UCSD-AML1 (cell line): Measurements from ENCODE around the gene TXNRD2.
"Not testable (repeated sequence)": the region's sequence is repeated elsewhere in the genome, so short reads cannot be mapped to it uniquely, and the experiment has no call there.

ENCODE experiments used
- DNase-seq: peaks from one replicate; lab custom pipeline; 2025; ENCODE audit not compliant: unreplicated experiment; lab: John Stamatoyannopoulos, UW

TXNRD2 gene

DNA sequence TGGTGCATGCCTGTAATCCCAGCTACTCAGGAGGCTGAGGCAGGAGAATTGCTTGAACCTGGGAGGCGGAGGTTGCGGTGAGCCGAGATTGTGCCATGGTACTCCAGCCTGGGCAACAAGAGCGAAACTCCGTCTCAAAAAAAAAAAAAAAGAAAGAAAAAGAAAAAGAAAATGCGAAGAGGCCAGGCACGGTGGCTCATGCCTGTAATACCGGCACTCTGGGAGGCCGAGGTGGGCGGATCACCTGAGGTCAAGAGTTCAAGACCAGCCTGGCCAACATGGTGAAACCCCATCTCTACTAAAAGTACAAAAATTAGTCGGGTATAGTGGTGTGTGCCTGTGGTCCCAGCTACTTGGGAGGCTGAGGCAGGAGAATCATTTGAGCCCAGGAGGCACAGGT, 15.6 kb downstream of the TXNRD2 start:
- DNase-seq = not testable (repeated sequence)

DNA sequence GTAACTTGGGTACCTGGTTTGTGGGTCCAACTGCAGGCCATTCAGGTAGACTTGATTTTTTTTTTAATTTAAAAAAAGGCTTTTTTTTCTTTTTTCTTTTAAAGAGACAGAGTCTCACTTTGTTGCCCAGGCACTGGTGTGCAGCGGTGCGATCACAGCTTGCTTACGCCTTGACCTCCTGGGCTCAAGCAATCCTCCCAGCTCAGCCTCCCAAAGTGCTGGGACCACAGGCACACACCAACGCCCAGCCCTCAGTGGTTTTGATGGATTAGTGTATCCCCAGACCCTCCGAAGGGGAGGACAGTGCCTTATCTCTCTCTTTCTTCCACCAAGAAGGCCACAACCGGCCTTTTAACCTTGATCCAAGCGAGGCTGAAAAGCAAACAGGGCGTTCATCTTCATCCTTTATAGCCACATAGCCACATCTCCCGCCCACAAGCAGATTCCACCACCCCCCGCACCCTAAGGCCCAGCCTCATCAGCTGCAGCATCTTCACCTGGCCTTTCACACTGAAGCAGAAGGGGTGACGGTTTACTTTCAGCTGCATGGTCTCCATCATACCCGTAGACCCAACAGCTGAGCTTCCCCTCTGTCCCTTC, 17.6 kb downstream of the TXNRD2 start:
- DNase-seq = no peak

DNA sequence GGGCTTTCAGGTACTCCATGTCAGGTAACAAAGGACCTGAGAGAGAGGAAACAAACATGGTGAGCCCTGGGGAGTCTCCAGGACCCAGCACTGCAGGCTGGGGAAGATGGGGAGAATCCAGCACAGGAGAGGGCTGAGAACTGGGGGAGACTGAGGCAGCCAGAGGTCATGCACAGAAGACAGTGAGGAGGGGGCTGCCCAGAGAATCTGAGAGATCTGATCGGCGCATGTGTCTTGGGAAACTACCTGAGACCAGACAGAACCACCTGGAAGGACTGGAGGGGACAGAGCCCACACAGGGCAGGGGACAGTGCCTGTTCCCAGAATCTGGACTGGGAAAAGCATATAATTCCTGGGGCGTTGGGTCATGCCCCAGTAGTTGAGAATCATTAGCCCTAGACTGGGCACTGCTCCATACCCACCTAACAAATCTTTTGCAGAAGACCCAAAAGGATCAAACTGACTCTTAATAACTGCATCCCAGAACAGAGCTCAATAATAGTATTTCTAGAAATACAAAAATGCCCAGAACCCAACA, 20.0 kb downstream of the TXNRD2 start:
- DNase-seq = no peak

DNA sequence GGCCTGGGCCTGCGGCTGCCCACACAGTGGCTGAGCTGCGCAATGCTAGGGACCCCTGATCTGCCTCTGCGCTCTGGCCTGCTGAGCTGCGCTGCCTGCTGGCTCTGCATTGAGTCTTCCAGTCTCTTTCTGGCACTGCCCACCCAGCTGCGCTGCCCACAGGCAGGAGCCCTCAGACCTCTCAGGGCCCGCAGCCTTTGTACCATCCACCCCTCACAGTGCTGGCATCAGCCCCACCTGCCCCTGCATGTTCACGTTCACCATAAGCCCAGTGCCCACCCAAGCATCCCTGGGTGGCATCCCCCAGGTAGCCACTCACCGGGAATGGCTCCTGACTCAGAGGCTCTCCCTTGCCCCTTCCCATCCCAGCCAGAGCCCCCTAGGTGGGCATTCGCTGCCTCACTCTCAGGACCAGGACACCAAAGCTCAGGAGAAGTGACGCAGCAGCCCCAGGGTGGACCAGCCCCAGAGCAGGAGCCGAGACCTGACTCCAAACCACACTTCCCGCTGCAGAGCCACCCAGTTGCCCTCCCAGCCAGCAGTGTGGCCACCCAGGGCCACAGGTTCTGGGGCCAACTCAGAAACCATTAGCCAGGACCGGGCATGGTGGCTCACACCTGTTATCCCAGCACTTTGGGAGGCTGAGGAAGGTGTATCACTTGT, 21.8 kb downstream of the TXNRD2 start:
- no peak for DNase-seq

DNA sequence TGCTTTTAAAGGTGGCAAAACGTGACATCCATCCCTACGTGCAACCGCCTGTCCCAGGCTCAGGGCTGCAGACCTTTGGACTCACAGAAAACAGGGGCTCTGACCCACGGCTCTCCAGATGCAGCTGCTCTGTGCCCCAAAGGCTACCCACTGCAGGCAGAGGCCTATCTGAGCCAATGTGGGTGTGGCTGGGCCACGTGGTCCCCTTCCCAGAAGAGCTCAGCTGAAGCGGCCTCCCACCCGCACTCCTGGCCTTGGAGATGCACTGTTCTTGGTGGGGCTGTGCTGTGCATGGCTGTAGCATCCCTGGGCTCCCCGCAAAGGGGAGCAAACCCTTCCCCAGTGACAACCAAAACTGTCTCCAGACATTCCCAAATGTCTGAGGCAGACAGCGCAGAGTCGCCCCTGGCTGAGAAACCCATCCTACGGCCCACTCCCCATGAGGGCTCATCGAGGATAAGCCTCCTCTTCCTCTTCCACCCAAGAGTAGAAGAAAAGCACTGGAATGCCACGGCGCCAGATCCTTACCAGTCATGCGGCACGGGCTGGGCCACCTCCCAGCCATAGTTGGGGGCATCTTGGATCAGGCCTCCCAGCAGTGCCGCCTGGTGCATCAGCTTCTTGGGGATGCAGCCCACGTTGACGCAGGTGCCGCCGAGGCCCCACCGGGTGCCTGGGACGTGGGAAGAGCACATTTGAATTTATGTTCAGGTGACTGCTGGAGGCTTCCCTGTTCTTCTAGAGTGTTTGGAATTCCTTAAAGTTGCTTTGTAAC, 23.1 kb downstream of the TXNRD2 start:
- DNase-seq = no peak

DNA sequence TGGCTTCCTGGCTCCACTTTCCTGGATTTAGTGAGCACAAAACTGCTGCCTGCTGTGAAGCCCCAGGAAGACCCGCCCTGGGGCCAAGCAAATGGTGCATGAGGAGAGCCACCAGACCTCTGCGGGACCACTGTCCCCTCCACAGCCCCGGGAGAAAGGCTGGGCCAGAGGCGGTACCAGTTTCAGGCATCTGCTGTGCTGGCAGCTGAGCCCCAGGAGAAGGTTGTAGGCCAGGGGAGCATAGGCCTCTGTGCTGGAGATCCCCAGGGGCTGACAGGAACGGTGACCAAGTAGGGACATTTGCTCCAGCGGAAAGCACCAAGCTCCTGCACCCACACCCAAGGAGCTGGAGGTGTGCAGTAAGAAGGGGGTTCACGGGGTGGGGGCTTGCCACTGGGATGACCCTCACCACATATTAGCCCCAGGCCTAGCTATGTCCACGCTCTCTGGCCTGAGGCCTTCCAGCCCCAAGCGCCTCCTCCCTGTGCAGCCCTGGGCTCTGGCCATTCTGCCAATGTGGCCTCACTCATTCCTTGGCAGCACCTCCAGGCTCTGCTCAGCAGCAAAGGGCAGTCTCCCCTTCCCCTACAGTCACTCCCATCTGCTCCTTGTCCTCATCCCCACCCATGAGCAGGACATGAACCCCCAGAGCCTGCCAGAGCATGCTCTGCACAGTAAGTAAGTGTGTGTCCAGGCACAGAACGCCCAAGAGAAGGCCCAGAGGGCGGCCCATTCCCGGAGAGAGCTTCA, 24.1 kb downstream of the TXNRD2 start:
- DNase-seq = no peak

DNA sequence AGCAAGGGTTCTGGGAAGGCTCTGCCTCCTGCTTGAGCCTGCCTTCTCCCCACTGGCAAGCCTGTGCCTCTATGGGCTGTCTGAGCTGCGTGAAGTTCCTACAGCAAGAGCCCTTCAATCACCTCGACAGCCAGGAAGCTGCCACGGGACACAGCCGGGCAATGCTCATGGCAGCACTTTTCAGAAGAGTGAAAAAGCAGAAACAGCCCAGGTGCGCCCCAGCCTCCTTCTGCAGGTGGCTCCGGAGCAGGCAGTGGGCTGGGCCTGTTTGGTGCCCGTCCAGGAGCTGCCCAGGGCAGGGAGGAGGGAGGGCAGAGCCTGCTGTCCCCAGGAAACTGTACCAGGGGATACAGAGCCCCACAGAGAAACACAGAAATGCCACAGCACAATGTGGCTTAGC, 24.7 kb downstream of the TXNRD2 start:
- no peak for DNase-seq

DNA sequence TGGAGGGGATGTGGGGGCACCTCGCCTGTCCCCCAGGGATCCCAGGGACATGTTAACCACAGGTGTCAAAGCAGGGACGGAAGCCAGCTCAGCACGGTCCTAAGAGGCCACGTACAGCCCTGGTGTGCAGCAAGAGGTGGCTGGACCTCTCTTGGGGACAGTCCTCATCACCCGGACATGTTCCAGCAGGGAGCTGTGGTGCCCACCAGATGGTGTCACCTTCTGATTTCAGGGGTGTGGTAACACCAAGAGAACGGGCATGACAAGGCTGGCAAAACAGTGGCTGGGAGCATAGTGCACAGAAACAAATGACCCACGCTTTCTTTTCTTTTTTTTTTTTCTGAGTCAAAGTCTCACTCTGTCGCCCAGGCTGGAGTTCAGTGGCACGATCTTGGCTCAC, 25.6 kb downstream of the TXNRD2 start:
- DNase-seq = no peak

DNA sequence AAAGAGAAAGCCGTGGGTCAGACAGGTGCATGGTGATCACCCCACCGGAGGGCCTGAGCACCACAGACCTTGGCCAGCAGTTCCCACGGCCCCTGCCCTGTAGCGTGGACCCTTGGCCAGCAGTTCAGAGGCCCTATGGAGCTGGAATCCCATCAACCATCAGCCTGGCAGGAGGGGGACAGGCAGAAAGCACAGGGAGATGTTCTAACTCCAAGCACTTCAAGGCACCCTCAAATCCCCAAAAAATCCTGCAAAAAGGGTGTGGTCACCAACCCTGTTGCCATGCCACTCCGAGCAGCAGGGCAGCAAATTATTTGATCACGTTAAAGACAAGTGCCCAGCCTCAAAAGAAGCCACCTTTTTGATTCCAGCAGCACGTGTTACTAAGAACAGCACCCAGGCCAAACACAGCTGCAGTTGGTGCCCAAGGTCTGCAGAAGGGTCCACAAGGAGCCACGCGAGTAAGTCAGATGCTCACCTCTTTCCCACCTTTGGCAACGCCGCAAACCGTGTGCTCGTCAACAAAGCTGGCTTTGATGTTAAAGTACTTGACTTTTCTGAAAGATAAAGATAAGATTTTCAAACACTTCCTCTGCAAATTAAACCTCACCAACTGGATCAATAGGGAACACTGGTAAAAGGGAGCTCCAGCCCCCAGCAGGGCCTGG, 26.2 kb downstream of the TXNRD2 start:
- no peak for DNase-seq

DNA sequence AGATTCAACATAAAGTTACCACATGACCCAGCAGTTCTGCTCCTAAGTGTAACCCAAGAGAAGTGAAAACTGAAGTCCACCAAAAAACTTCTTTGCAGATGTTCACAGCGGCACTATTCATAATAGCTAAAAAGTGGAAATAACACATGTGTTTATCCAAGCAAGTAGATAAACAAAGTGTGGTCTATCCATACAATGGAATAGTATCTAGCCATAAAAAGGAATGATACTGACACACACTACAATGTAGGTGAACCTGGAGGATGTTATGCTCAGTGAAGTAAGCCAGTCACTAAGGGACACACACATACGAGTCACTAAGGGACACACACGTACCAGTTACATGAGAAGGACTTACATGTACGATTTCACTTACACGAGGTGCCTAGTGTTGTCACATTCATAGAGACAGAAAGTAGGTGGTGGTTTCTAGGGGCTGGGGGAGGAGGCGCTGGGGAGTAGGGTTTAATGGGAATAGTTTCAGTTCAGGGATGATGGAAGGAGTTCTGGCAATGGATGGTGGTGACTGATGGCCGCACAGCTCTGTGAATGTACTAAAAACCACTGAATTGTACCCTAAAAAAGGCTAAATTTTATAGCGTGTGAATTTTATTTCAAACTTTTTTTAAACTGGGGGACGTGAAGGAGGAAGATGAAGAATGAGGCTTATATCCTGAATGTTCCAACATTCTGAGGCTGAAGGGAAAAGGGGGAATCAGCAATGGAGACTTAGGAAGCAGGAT, 27.2 kb downstream of the TXNRD2 start:
- no peak for DNase-seq

DNA sequence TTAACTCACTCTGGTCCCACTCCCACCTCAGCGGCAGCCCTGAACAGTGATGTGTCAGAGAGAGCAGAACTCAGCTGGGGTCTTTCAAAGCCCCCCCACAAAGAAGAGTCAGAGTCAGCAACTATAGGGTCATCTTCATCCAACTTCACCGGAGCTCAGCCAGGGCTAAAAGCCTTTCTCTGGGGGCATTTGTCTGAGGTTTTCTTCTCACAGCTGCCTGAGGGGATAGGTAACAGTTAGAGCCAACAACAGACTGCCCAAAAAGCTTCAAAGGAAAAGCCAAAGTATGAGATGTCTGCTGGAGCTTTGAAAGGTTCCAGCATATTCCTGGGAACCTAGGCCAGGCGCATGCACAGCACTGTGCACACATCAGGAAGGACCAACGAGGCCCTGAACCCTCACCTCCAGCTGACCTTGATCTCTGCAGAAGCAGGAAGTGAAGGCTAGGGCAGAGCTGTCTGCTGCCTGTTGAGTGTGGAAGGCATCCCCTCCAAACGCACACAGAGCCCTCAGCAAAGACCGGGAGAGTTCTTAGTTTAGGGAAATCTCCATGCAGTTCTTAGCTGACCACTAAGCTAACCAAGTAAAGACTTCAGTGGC, 28.2 kb downstream of the TXNRD2 start:
- DNase-seq = no peak

DNA sequence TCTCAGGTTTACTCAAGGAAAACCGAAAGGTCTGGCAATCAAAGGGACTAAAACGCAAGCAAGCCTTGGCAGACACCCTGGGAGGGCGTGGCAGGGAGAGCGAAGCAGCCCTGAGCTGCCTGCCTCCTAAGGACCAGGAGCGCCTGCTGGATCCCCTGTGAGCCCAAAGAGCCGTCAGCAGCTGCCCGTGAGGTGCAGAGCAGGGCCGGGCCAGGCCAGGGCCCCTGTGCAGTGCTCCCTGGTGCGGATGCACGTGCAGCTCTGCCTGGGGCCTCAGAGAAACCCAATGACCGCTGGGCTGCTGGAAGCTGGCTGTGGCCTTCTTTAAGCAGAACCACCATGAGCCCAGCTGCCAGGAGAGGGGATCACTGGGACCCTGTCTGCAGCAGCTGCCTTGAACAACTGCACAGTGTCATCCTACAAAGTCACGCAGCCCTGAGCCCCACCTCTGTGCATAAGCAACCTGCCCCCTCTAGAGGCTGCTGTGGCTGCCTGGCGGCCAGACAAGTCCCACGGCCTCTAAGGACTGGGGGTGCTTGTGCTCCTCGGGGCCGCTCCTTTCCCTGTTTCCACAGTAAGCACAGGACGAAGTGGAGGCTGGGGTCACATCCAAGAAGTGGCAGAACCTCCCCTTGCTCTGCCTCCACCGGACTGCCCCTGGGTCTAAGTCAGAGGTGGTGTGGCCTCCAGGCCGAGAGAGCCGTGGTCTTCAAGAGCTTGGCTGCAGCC, 29.2 kb downstream of the TXNRD2 start:
- DNase-seq = no peak

DNA sequence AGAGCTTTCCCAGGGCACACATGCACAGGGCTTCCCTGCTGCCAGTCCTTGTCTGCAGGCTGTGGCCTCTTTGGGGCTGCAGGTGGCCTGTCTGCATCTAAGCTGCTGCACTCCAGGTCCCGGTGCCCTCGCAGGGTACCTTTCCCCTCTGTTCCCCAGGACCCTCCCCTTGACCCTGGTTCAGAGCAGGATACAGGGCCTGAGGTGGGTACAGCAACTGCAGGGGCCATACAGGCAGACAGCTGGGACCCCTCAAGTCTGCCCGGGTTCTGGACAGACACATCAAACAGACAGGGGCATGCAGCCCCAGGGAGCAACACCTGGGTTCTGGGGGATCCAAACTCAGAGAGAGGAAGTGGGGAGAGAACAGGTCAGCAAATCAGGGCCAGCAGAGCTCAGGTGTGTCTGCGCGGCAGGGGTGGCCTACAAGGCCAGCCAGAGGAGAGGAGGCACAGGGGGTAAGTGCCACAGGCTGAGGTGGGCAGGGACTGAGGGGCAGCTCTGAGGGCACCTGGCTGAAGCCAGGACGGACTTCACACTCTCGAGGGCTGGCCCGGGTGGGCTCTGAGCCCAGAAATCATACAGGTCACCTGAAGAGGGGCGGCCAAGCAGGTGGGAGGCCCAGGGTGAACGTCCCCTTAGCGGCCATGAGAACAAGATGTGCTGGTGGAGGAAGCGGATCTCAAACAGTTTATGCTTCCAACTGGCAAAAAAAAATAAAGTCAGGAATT, 29.9 kb downstream of the TXNRD2 start:
- DNase-seq = no peak

DNA sequence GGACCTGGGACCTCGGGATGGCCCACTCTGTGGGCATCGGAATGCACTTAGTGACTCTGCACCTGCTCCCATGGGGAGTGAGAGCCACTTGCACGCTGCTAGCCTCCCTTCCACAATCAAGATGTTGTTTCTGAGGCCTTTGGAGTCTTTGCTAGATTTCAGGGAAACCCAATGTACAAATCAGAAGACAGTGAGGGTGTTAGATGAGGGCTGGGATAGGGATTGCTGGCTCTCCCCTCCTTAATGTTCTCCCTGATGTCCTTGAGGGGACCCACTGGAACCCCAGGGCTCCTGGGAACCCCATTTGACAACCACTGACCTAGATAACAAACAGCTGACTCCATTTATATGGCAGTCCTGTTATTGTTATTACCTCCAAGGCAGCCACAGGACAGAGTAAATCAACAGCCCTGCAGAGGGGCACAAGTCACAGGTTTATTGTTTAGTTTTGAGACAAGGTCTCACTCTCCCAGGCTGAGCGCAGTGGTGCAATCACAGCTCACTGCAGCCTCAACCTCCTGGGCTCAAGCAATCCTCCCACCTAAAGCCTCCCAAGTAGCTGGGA, 31.4 kb downstream of the TXNRD2 start:
- DNase-seq = no peak

DNA sequence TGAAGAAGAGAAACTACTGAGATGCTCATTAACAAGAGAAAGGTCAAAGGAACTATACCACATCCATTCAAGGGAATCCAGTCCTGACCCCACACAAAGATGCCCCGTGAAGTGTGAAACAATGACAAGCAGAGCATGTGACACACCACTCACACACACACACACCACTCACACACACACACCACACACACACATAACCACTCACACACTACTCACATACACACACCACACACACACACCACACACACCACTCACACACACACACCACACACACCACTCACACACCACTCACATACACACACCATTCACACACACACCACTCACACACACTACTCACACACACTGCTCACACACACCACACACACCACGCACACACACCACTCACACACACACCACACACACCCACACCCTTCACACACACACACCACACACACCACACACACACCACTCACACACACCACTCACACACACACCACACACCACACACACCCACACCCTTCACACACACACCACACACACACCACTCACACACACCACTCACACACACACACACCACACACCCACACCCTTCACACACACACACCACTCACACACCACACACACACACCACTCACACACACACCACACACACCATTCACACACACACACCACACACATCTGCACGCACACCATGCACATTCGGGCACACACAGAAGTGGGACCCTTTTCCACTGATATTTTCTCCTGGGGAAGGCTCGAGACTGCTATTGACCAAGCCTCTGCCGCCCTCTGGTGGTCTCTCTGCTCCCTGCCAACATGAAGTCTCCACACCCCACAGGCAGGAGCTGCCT, 32.1 kb downstream of the TXNRD2 start:
- DNase-seq = peak; percentile 71

DNA sequence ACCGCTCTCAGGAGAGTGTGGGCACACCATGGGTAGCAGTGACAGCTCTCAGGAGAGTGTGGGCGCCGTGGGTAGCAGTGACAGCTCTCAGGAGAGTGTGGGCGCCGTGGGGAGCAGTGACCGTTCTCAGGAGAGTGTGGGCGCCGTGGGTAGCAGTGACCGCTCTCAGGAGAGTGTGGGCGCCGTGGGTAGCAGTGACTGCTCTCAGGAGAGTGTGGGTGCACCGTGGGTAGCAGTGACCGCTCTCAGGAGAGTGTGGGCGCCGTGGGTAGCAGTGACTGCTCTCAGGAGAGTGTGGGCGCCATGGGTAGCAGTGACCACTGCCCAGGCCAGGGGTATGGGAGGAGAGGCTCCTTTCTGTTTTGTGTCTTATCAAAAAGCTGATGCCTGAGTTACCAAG, 33.7 kb downstream of the TXNRD2 start:
- not testable (repeated sequence) for DNase-seq

DNA sequence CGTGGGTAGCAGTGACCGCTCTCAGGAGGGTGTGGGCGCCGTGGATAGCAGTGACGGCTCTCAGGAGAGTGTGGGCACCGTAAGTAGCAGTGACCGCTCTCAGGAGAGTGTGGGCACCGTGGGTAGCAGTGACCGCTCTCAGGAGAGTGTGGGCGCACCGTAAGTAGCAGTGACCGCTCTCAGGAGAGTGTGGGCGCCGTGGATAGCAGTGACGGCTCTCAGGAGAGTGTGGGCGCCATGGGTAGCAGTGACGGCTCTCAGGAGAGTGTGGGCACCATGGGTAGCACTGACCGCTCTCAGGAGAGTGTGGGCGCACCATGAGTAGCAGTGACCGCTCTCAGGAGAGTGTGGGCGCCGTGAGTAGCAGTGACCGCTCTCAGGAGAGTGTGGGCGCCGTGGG, 34.8 kb downstream of the TXNRD2 start:
- DNase-seq = not testable (repeated sequence)
